T-cell (primary cell): ENCODE measurements around the gene TBX20. TPM values are rescaled to one million over a fixed set of nuclear protein-coding genes. Genes with fewer than 3 reads are reported as not detected.
"Not testable (repeated sequence)": the region's sequence is repeated elsewhere in the genome, so short reads cannot be mapped to it uniquely, and the experiment has no call there.

Experiments
- ATAC-seq, 4 experiments: fragments of 200-7000 bp in 3 of 4; fragments of 150-1000 bp in 1 of 4; cut with Tn5 transposase; replicated peaks in 1 of 4; 1 replicate in 3 of 4; 2 replicates in 1 of 4; pipeline ENCODE4 v1.10.0; 2021; ENCODE audit warnings: moderate library complexity in 3 of 4, mild to moderate bottlenecking in 2 of 4, moderate number of reproducible peaks in 1 of 4
- CTCF ChIA-PET, 2 donors: fragments of 300-600 bp; sonication (Branson Sonifier 250); formaldehyde crosslinking; loops; one replicate each; lab custom pipeline; 2022; ENCODE audit warnings: antibody characterized with exemption in 2 of 2; lab: Charles Lee
- POLR2A ChIA-PET, 2 donors: fragments of 300-600 bp; sonication (Branson Sonifier 250); formaldehyde crosslinking; loops; one replicate each; lab custom pipeline; 2022; ENCODE audit warnings: antibody characterized with exemption in 2 of 2; lab: Charles Lee
- DNase-seq, 35 experiments: peaks; one replicate each; pipeline versions ENCODE4 v3.0.0 to v3.0.0-alpha.2; 2013 to 2023
- H3K27ac ChIP-seq: one replicate; pipeline ENCODE4 v1.5.1; 2013; ENCODE audit warnings: low read length
- H3K27me3 ChIP-seq, 2 experiments: replicated peaks in 1 of 2; 1 replicate in 1 of 2; 2 replicates in 1 of 2; pipeline versions ENCODE4 v1.6.1 to v1.7.0; 2013; ENCODE audit warnings: low read length in 1 of 2, mixed read lengths in 1 of 2; ENCODE audit not compliant: control insufficient read depth in 2 of 2, insufficient read depth in 2 of 2; ENCODE audit errors: extremely low read depth in 1 of 2
- H3K36me3 ChIP-seq, 2 donors: 1 replicate in 1 of 2; 2 replicates in 1 of 2; pipeline versions ENCODE4 v1.6.1 to v1.7.0; 2013; ENCODE audit warnings: low read length in 1 of 2; ENCODE audit not compliant: control insufficient read depth in 2 of 2, insufficient read depth in 1 of 2; ENCODE audit errors: extremely low read depth in 1 of 2
- H3K4me1 ChIP-seq, 2 experiments: 1 replicate in 1 of 2; 2 replicates in 1 of 2; pipeline versions ENCODE4 v1.6.1 to v1.7.0; 2013; ENCODE audit warnings: low read length in 2 of 2, mixed read lengths in 1 of 2; ENCODE audit not compliant: insufficient read depth in 2 of 2, control insufficient read depth in 1 of 2; ENCODE audit errors: extremely low read depth in 1 of 2
- H3K4me3 ChIP-seq, 2 donors: 1 replicate in 1 of 2; 2 replicates in 1 of 2; pipeline versions ENCODE4 v1.5.1 to v1.7.0; 2013; ENCODE audit warnings: mild to moderate bottlenecking in 2 of 2, low read length in 1 of 2, moderate library complexity in 1 of 2; ENCODE audit not compliant: control insufficient read depth in 1 of 2; ENCODE audit errors: extremely low read depth in 1 of 2
- H3K9me3 ChIP-seq: 2 replicates; pipeline ENCODE4 v1.7.0; 2013
- H3K27ac Mint-ChIP-seq, 2 donors: one replicate each; pipeline ENCODE4 v1.8.0; 2020 to 2021; ENCODE audit warnings: mild to moderate bottlenecking in 2 of 2, mixed read lengths in 2 of 2
- H3K27me3 Mint-ChIP-seq, 2 donors: one replicate each; pipeline ENCODE4 v1.8.0; 2021 to 2022; ENCODE audit warnings: mixed read lengths in 2 of 2
- H3K36me3 Mint-ChIP-seq: one replicate; pipeline ENCODE4 v1.8.0; 2021; ENCODE audit warnings: mixed read lengths
- H3K4me1 Mint-ChIP-seq, 3 donors: one replicate each; pipeline ENCODE4 v1.8.0; 2020 to 2022; ENCODE audit warnings: mixed read lengths in 3 of 3, mild to moderate bottlenecking in 1 of 3
- H3K4me3 Mint-ChIP-seq, 3 donors: one replicate each; pipeline ENCODE4 v1.8.0; 2020 to 2022; ENCODE audit warnings: mild to moderate bottlenecking in 3 of 3, mixed read lengths in 3 of 3, moderate library complexity in 3 of 3
- H3K9me3 Mint-ChIP-seq, 3 donors: one replicate each; pipeline ENCODE4 v1.8.0; 2020 to 2022; ENCODE audit warnings: mixed read lengths in 3 of 3
- WGBS: methylation state at CpG from one replicate; pipeline ENCODE4 v1.1.5; 2013; ENCODE audit warnings: missing lambda C conversion rate; ENCODE audit not compliant: insufficient coverage; 5-methylcytosine and 5-hydroxymethylcytosine counted together
- total RNA-seq, 35 experiments: library from RNA in 6 of 35; stranded (reverse) in 6 of 35; fragments of 120-200 nt in 1 of 35; gene quantifications; one replicate each; pipeline versions ENCODE4 v1.2.1 to v1.2.4 and lab custom pipeline; 2013 to 2026

Gene TBX20
- total RNA-seq, 5 donors from 2014 or later (not counting 1 experiment from before 2014, with no cell fraction given) = 0.19 to 0.70 (median 0.30) TPM; not detected in 1

- CTCF ChIA-PET = not testable (repeated sequence)
- WGBS = no CpG with 5 or more reads among the region's 1 CpG
These were observed 49.0 kb downstream of the TBX20 start for GRCh38 chr7:35204850-35205249.

GRCh38 chr7:35204031-35204430 is 49.9 kb downstream of the TBX20 start:
- H3K4me3 ChIP-seq, POLR2A ChIA-PET, ATAC-seq, H3K27me3 ChIP-seq, DNase-seq, H3K36me3 Mint-ChIP-seq, H3K27ac Mint-ChIP-seq, H3K36me3 ChIP-seq, H3K4me1 ChIP-seq, H3K27me3 Mint-ChIP-seq, H3K9me3 ChIP-seq, CTCF ChIA-PET, H3K27ac ChIP-seq, H3K9me3 Mint-ChIP-seq, H3K4me3 Mint-ChIP-seq, H3K4me1 Mint-ChIP-seq: not testable (repeated sequence)
- no CpG with 5 or more reads among the region's 5 CpGs for WGBS

More at GRCh38 chr7:35204850-35205249, 49.0 kb downstream of the TBX20 start:
- H3K36me3 Mint-ChIP-seq, H3K4me3 Mint-ChIP-seq, H3K27ac ChIP-seq, DNase-seq, H3K4me1 Mint-ChIP-seq, H3K27me3 Mint-ChIP-seq, H3K4me3 ChIP-seq, H3K9me3 ChIP-seq, H3K27me3 ChIP-seq, H3K9me3 Mint-ChIP-seq, H3K4me1 ChIP-seq, H3K36me3 ChIP-seq, POLR2A ChIA-PET, ATAC-seq, H3K27ac Mint-ChIP-seq: not testable (repeated sequence)

GRCh38 chr7:35202353-35202752 is 51.5 kb downstream of the TBX20 start:
- H3K36me3 Mint-ChIP-seq, H3K4me3 Mint-ChIP-seq, H3K36me3 ChIP-seq, H3K27ac Mint-ChIP-seq, H3K4me1 ChIP-seq, H3K4me3 ChIP-seq, POLR2A ChIA-PET, H3K4me1 Mint-ChIP-seq, H3K27me3 Mint-ChIP-seq, H3K9me3 ChIP-seq, H3K27me3 ChIP-seq, DNase-seq, H3K9me3 Mint-ChIP-seq, H3K27ac ChIP-seq, ATAC-seq, CTCF ChIA-PET: not testable (repeated sequence)
- WGBS = 100% methylated on average over 3 of the region's 6 CpGs

- WGBS = no CpG with 5 or more reads among the region's 2 CpGs
- H3K9me3 ChIP-seq = not testable (repeated sequence)
These were observed 53.7 kb downstream of the TBX20 start for GRCh38 chr7:35200170-35200569.

GRCh38 chr7:35198370-35199140 is 55.3 kb downstream of the TBX20 start:
- H3K9me3 ChIP-seq, ATAC-seq, H3K4me1 Mint-ChIP-seq, H3K4me3 Mint-ChIP-seq, H3K27ac Mint-ChIP-seq, H3K27me3 ChIP-seq, H3K9me3 Mint-ChIP-seq, H3K27ac ChIP-seq, POLR2A ChIA-PET, H3K4me3 ChIP-seq, H3K4me1 ChIP-seq, DNase-seq, H3K36me3 ChIP-seq, H3K36me3 Mint-ChIP-seq: not testable (repeated sequence)
- no CpG with 5 or more reads among the region's 2 CpGs for WGBS
- peaks cover 11 to 15% of the 10 kb centered on the region in 2 donors for H3K27me3 Mint-ChIP-seq
- CTCF ChIA-PET = interaction anchor here in 1 of 2 donors (0.7 kb wide), 1 partner anchor 878 kb away, joined by 3 read pairs; no protein-coding TSS in a partner anchor

More at GRCh38 chr7:35200170-35200569, 53.7 kb downstream of the TBX20 start:
- POLR2A ChIA-PET, H3K4me3 ChIP-seq, H3K27ac Mint-ChIP-seq, DNase-seq, H3K27me3 ChIP-seq, H3K9me3 Mint-ChIP-seq, H3K4me1 ChIP-seq, ATAC-seq, H3K4me1 Mint-ChIP-seq, H3K36me3 Mint-ChIP-seq, H3K27ac ChIP-seq, H3K4me3 Mint-ChIP-seq, CTCF ChIA-PET, H3K36me3 ChIP-seq: not testable (repeated sequence)
- peaks cover 11 to 15% of the 10 kb centered on the region in 2 donors for H3K27me3 Mint-ChIP-seq

- CTCF ChIA-PET = interaction anchor here in 1 of 2 donors (1.1 kb wide), 1 partner anchor 432 kb away, joined by 3 read pairs; no protein-coding TSS in a partner anchor
- ATAC-seq, H3K4me1 Mint-ChIP-seq, DNase-seq, H3K27ac ChIP-seq, H3K36me3 Mint-ChIP-seq, POLR2A ChIA-PET, H3K9me3 ChIP-seq, H3K4me1 ChIP-seq, H3K4me3 ChIP-seq, H3K9me3 Mint-ChIP-seq, H3K27me3 ChIP-seq, H3K4me3 Mint-ChIP-seq, H3K27ac Mint-ChIP-seq, H3K36me3 ChIP-seq: not testable (repeated sequence)
- peaks cover 21 to 22% of the 10 kb centered on the region in 2 donors for H3K27me3 Mint-ChIP-seq
- no CpG with 5 or more reads among the region's 4 CpGs for WGBS
These were observed 62.3 kb downstream of the TBX20 start for GRCh38 chr7:35191571-35191970.
